Progenitor cell of endocrine pancreas (in vitro differentiated cells): ENCODE measurements around the gene SOX14. TPM values are rescaled to one million over a fixed set of nuclear protein-coding genes. Genes with fewer than 3 reads are reported as not detected.
A peak's percentile ranks its signal among the peaks of the same experiment; 100 is the strongest.

Source experiments
- DNase-seq: peaks from one replicate; pipeline ENCODE4 v3.0.0; 2021; ENCODE audit warnings: low spot score; ENCODE audit not compliant: unreplicated experiment
- H3K27ac Mint-ChIP-seq: 2 replicates; pipeline ENCODE4 v1.8.0; 2021; ENCODE audit warnings: mild to moderate bottlenecking, moderate library complexity, mixed read lengths
- H3K27me3 Mint-ChIP-seq: 2 replicates; pipeline ENCODE4 v1.8.0; 2021; ENCODE audit warnings: mixed read lengths
- H3K36me3 Mint-ChIP-seq: 2 replicates; pipeline ENCODE4 v1.8.0; 2022; ENCODE audit warnings: mixed read lengths; ENCODE audit not compliant: insufficient read depth
- H3K4me1 Mint-ChIP-seq: 2 replicates; pipeline ENCODE4 v1.8.0; 2021; ENCODE audit warnings: low read depth, mixed read lengths
- H3K4me3 Mint-ChIP-seq: 2 replicates; pipeline ENCODE4 v1.8.0; 2021; ENCODE audit warnings: low read depth, mild to moderate bottlenecking, moderate library complexity, mixed read lengths
- H3K9me3 Mint-ChIP-seq: 2 replicates; pipeline ENCODE4 v1.8.0; 2021; ENCODE audit warnings: low read depth, mixed read lengths
- total RNA-seq: library from RNA; stranded (reverse); gene quantifications from 2 replicates; pipeline ENCODE4 v1.2.1, GENCODE V29; 2021
- TF ChIP-seq, protein P1 (sequence below): fragments of 200-600 bp; sonication (generic); IDR thresholded peaks from one replicate; pipeline ENCODE4 v1.5.0; 2021; ENCODE audit warnings: antibody characterized with exemption, mild to moderate bottlenecking; ENCODE audit not compliant: unreplicated experiment

The SOX14 gene
- total RNA-seq, 1 donor from 2014 or later: not detected

- peaks cover 3% of the 10 kb centered on the region for H3K9me3 Mint-ChIP-seq
- no peaks in the 10 kb centered on the region for H3K36me3 Mint-ChIP-seq
These were observed 25.1 kb downstream of the SOX14 start for GRCh38 chr3:137789236-137789635.

GRCh38 chr3:137792626-137793271 lies 28.6 kb downstream of the SOX14 start:
- no peak for DNase-seq
- no peak overlapping the region for H3K27ac Mint-ChIP-seq
- no peaks in the 10 kb centered on the region for H3K4me1 Mint-ChIP-seq
- H3K4me3 Mint-ChIP-seq: no peak overlapping the region
- TF ChIP-seq, protein P1, sequence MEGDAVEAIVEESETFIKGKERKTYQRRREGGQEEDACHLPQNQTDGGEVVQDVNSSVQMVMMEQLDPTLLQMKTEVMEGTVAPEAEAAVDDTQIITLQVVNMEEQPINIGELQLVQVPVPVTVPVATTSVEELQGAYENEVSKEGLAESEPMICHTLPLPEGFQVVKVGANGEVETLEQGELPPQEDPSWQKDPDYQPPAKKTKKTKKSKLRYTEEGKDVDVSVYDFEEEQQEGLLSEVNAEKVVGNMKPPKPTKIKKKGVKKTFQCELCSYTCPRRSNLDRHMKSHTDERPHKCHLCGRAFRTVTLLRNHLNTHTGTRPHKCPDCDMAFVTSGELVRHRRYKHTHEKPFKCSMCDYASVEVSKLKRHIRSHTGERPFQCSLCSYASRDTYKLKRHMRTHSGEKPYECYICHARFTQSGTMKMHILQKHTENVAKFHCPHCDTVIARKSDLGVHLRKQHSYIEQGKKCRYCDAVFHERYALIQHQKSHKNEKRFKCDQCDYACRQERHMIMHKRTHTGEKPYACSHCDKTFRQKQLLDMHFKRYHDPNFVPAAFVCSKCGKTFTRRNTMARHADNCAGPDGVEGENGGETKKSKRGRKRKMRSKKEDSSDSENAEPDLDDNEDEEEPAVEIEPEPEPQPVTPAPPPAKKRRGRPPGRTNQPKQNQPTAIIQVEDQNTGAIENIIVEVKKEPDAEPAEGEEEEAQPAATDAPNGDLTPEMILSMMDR: peak; percentile 59
- peaks cover 3% of the 10 kb centered on the region for H3K9me3 Mint-ChIP-seq
- H3K36me3 Mint-ChIP-seq: no peaks in the 10 kb centered on the region
- H3K27me3 Mint-ChIP-seq: peaks cover 33% of the 10 kb centered on the region

More at GRCh38 chr3:137789236-137789635, 25.1 kb downstream of the SOX14 start:
- no peak for DNase-seq
- no peaks in the 10 kb centered on the region for H3K4me1 Mint-ChIP-seq
- TF ChIP-seq, protein P1: no peak
- no peak overlapping the region for H3K4me3 Mint-ChIP-seq
- H3K27ac Mint-ChIP-seq: no peak overlapping the region
- H3K27me3 Mint-ChIP-seq: peaks cover 48% of the 10 kb centered on the region

GRCh38 chr3:137796993-137797392 lies 32.9 kb downstream of the SOX14 start:
- no peak for DNase-seq
- Mint-ChIP-seq H3K27ac (no peak overlapping the region), H3K9me3 (peaks cover 3% of the 10 kb centered on the region), H3K27me3 (peaks cover 28% of the 10 kb centered on the region), H3K4me1 (peaks cover 3% of the 10 kb centered on the region), H3K36me3 (no peaks in the 10 kb centered on the region), H3K4me3 (no peak overlapping the region)
- TF ChIP-seq, protein P1: no peak

- H3K36me3 Mint-ChIP-seq: no peaks in the 10 kb centered on the region
- H3K4me1 Mint-ChIP-seq: peaks cover 6% of the 10 kb centered on the region
- peaks cover 15% of the 10 kb centered on the region for H3K27me3 Mint-ChIP-seq
- no peak for DNase-seq
- TF ChIP-seq, protein P1: no peak
- no peak overlapping the region for H3K4me3 Mint-ChIP-seq
- no peak overlapping the region for H3K27ac Mint-ChIP-seq
- no peaks in the 10 kb centered on the region for H3K9me3 Mint-ChIP-seq
These were observed 39.1 kb downstream of the SOX14 start for GRCh38 chr3:137803215-137803614.

GRCh38 chr3:137807998-137808397 lies 43.9 kb downstream of the SOX14 start:
- Mint-ChIP-seq H3K4me3 (no peak overlapping the region), H3K9me3 (no peaks in the 10 kb centered on the region), H3K27ac (no peak overlapping the region), H3K4me1 (peaks cover 4% of the 10 kb centered on the region), H3K27me3 (peaks cover 15% of the 10 kb centered on the region), H3K36me3 (no peaks in the 10 kb centered on the region)
- TF ChIP-seq, protein P1: no peak
- no peak for DNase-seq
